Muscle layer of colon (tissue), 2 donors: ENCODE results near the gene BTG2.
"Not testable (repeated sequence)": the region's sequence is repeated elsewhere in the genome, so short reads cannot be mapped to it uniquely, and the experiment has no call there.

Experiments
- H3K27ac ChIP-seq: one replicate; pipeline ENCODE4 v1.7.0; 2013; ENCODE audit warnings: low read depth, mild to moderate bottlenecking, low read length, moderate library complexity
- H3K27me3 ChIP-seq, 2 donors: one replicate each; pipeline ENCODE4 v1.7.0; 2013; ENCODE audit warnings: low read length in 2 of 2, mild to moderate bottlenecking in 2 of 2; ENCODE audit not compliant: insufficient read depth in 2 of 2, control insufficient read depth in 1 of 2
- H3K36me3 ChIP-seq: one replicate; pipeline ENCODE4 v1.7.0; 2013; ENCODE audit warnings: mild to moderate bottlenecking, low read length; ENCODE audit not compliant: insufficient read depth
- H3K4me1 ChIP-seq: one replicate; pipeline ENCODE4 v1.7.0; 2013; ENCODE audit warnings: mild to moderate bottlenecking, low read length; ENCODE audit not compliant: insufficient read depth
- H3K4me3 ChIP-seq, 2 donors: one replicate each; pipeline ENCODE4 v1.7.0; 2013; ENCODE audit warnings: low read length in 2 of 2, low read depth in 1 of 2, mild to moderate bottlenecking in 1 of 2, moderate library complexity in 1 of 2
- H3K9ac ChIP-seq: one replicate; pipeline ENCODE4 v1.7.0; 2013; ENCODE audit warnings: low read length
- H3K9me3 ChIP-seq: one replicate; pipeline ENCODE4 v1.7.0; 2013; ENCODE audit warnings: mild to moderate bottlenecking, low read length
- donor health status: abdominal sarcoma.
- donor health status: Adenocarcinoma of cecum.

Gene BTG2

GRCh38 chr1:203308328-203308922, 3.1 kb downstream of the BTG2 start:
- Histone ChIP-seq H3K4me1 (peaks cover 38% of the 10 kb centered on the region), H3K27ac (peak overlapping the region; percentile 98), H3K36me3 (peaks cover 29% of the 10 kb centered on the region), H3K9me3 (no peaks in the 10 kb centered on the region), H3K9ac (peak overlapping the region; percentile 28), H3K27me3 (no peaks in the 10 kb centered on the region), H3K4me3 (peak overlapping the region; percentile 34 to 92)

- Histone ChIP-seq H3K27ac (peak overlapping the region; percentile 98), H3K4me3 (peak overlapping the region in 1 of 2 donors; percentile 92), H3K27me3 (no peaks in the 10 kb centered on the region), H3K9me3 (no peaks in the 10 kb centered on the region), H3K9ac (no peak overlapping the region), H3K4me1 (peaks cover 38% of the 10 kb centered on the region), H3K36me3 (peaks cover 29% of the 10 kb centered on the region)
Measured at GRCh38 chr1:203308923-203309331, 3.6 kb downstream of the BTG2 start.

- Histone ChIP-seq H3K9ac (no peak overlapping the region), H3K4me3 (no peak overlapping the region), H3K27ac (no peak overlapping the region)
Measured at GRCh38 chr1:203311368-203312301, 6.3 kb downstream of the BTG2 start.

GRCh38 chr1:203314025-203314759, 8.9 kb downstream of the BTG2 start:
- not testable (repeated sequence) for H3K4me3 ChIP-seq, H3K9ac ChIP-seq, H3K27ac ChIP-seq, H3K9me3 ChIP-seq, H3K27me3 ChIP-seq
- Histone ChIP-seq H3K4me1 (peaks cover 12% of the 10 kb centered on the region), H3K36me3 (peaks cover 12% of the 10 kb centered on the region)

More at GRCh38 chr1:203311368-203312301, 6.3 kb downstream of the BTG2 start:
- Histone ChIP-seq H3K9me3 (no peaks in the 10 kb centered on the region), H3K27me3 (no peaks in the 10 kb centered on the region), H3K36me3 (peaks cover 29% of the 10 kb centered on the region), H3K4me1 (peaks cover 29% of the 10 kb centered on the region)

- Histone ChIP-seq H3K4me3 (no peak overlapping the region), H3K9ac (no peak overlapping the region), H3K9me3 (no peaks in the 10 kb centered on the region), H3K27ac (no peak overlapping the region), H3K4me1 (no peaks in the 10 kb centered on the region), H3K27me3 (no peaks in the 10 kb centered on the region), H3K36me3 (no peaks in the 10 kb centered on the region)
Measured at GRCh38 chr1:203316626-203317093, 11.3 kb downstream of the BTG2 start.

GRCh38 chr1:203317429-203318228, 12.3 kb downstream of the BTG2 start:
- H3K9me3 ChIP-seq: no peaks in the 10 kb centered on the region
- no peaks in the 10 kb centered on the region for H3K27me3 ChIP-seq
- no peak overlapping the region for H3K9ac ChIP-seq
- H3K36me3 ChIP-seq: no peaks in the 10 kb centered on the region
- H3K27ac ChIP-seq: no peak overlapping the region
- H3K4me3 ChIP-seq: no peak overlapping the region
- H3K4me1 ChIP-seq: no peaks in the 10 kb centered on the region

- Histone ChIP-seq H3K27ac (no peak overlapping the region), H3K9me3 (no peaks in the 10 kb centered on the region), H3K4me1 (no peaks in the 10 kb centered on the region), H3K27me3 (no peaks in the 10 kb centered on the region), H3K9ac (no peak overlapping the region), H3K36me3 (no peaks in the 10 kb centered on the region), H3K4me3 (no peak overlapping the region)
Measured at GRCh38 chr1:203318229-203318517, 12.9 kb downstream of the BTG2 start.

- Histone ChIP-seq H3K9ac (no peak overlapping the region), H3K27me3 (no peaks in the 10 kb centered on the region), H3K36me3 (no peaks in the 10 kb centered on the region), H3K4me1 (peaks cover 14% of the 10 kb centered on the region), H3K27ac (no peak overlapping the region), H3K4me3 (no peak overlapping the region), H3K9me3 (no peaks in the 10 kb centered on the region)
Measured at GRCh38 chr1:203320591-203321272, 15.4 kb downstream of the BTG2 start.

GRCh38 chr1:203321273-203322052, 16.1 kb downstream of the BTG2 start:
- H3K9ac ChIP-seq: no peak overlapping the region
- no peak overlapping the region for H3K4me3 ChIP-seq
- H3K27me3 ChIP-seq: no peaks in the 10 kb centered on the region
- peaks cover 16% of the 10 kb centered on the region for H3K4me1 ChIP-seq
- no peak overlapping the region for H3K27ac ChIP-seq
- H3K9me3 ChIP-seq: no peaks in the 10 kb centered on the region
- H3K36me3 ChIP-seq: no peaks in the 10 kb centered on the region

- Histone ChIP-seq H3K36me3 (no peaks in the 10 kb centered on the region), H3K9me3 (no peaks in the 10 kb centered on the region), H3K4me1 (peaks cover 23% of the 10 kb centered on the region), H3K27ac (no peak overlapping the region), H3K4me3 (no peak overlapping the region), H3K27me3 (no peaks in the 10 kb centered on the region), H3K9ac (no peak overlapping the region)
Measured at GRCh38 chr1:203322500-203323179, 17.3 kb downstream of the BTG2 start.
